OCI-LY7 (cell line): ENCODE measurements around the gene TFEB.

Experiments
- EZH2phosphoT487 ChIP-seq: fragments of 200-600 bp; sonication (generic); IDR thresholded peaks from 2 replicates; pipeline ENCODE4 v1.6.1; 2018; ENCODE audit warnings: low read depth, borderline replicate concordance, mild to moderate bottlenecking, mixed run types, antibody characterized with exemption, low read length, moderate library complexity, mixed read lengths
- TF ChIP-seq, protein P1 (sequence below): fragments of 200-600 bp; sonication (generic); conservative IDR thresholded peaks from 2 replicates; pipeline ENCODE4 v1.5.1; 2014; ENCODE audit warnings: mild to moderate bottlenecking, antibody characterized with exemption, low read length, moderate library complexity, mixed read lengths

DNA sequence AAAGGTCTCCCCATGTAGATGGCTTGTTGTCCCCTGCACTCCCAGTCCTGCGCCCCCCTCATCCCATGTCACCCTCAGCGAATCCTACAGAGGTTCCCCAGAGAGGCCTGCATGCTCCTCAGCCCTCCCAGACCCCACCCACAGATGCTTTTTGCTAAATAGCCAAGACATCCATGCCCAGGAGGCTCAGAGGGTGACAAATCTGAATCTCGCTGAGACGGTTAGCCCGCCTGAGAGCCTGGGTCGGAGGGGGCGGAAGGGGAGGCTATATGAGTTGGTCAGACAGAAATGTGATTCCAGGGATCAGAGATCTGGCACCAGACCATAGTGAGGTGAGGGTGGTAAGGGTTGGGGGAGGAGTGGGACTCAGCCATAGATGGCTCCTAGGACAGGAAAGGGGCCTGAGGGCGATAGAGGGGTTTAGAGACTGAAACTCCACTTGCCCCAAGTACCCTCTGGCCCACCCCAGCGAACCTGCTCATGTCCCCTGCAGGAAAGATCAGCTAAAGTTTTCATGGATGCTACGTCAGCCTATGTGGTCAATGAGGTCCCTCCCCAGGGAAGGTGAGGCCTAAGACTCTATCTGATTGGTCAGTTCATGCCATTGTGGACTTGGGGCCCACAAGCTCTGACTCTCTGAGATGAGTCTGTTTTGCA lies 33.2 kb downstream of the TFEB start:
- TF ChIP-seq, protein P1, sequence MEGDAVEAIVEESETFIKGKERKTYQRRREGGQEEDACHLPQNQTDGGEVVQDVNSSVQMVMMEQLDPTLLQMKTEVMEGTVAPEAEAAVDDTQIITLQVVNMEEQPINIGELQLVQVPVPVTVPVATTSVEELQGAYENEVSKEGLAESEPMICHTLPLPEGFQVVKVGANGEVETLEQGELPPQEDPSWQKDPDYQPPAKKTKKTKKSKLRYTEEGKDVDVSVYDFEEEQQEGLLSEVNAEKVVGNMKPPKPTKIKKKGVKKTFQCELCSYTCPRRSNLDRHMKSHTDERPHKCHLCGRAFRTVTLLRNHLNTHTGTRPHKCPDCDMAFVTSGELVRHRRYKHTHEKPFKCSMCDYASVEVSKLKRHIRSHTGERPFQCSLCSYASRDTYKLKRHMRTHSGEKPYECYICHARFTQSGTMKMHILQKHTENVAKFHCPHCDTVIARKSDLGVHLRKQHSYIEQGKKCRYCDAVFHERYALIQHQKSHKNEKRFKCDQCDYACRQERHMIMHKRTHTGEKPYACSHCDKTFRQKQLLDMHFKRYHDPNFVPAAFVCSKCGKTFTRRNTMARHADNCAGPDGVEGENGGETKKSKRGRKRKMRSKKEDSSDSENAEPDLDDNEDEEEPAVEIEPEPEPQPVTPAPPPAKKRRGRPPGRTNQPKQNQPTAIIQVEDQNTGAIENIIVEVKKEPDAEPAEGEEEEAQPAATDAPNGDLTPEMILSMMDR, result no peak
- no peak for TF ChIP-seq EZH2phosphoT487
